HT1080 (cell line): ENCODE results near the gene STRA8. TPM values are rescaled to one million over a fixed set of nuclear protein-coding genes. Genes with fewer than 3 reads are reported as not detected.

ENCODE experiments used
- DNase-seq: peaks from one replicate; pipeline ENCODE4 v3.0.0-alpha.2; 2015; ENCODE audit warnings: low read depth
- total RNA-seq: library from RNA; depleted of rRNA; stranded (reverse); fragments of >200 nt; shearing (Covaris generic); gene quantifications from 2 replicates; pipeline ENCODE4 v1.2.3, GENCODE V29; 2014

The STRA8 gene
- total RNA-seq, 1 experiment from 2014 or later = not detected

DNA sequence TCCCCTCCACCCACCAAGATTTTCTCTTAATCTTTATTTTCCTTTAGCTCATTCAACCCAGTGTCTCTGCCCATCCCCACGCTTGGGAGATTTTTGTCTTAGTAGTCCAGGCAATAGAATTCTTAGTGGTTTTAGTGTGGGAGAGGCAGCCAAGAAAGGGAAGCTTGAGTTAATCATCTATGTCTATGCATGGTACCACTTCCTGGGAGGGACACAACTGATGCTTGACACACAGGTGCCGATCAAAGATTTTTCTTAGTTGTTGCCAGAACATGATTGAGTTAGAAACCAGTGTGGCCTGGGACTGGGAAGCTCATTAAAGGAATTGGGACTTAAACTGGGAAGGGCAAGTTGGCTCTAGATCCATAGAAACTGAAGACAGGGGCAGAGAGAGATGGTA is 3.1 kb downstream of the STRA8 start:
- no peak for DNase-seq

DNA sequence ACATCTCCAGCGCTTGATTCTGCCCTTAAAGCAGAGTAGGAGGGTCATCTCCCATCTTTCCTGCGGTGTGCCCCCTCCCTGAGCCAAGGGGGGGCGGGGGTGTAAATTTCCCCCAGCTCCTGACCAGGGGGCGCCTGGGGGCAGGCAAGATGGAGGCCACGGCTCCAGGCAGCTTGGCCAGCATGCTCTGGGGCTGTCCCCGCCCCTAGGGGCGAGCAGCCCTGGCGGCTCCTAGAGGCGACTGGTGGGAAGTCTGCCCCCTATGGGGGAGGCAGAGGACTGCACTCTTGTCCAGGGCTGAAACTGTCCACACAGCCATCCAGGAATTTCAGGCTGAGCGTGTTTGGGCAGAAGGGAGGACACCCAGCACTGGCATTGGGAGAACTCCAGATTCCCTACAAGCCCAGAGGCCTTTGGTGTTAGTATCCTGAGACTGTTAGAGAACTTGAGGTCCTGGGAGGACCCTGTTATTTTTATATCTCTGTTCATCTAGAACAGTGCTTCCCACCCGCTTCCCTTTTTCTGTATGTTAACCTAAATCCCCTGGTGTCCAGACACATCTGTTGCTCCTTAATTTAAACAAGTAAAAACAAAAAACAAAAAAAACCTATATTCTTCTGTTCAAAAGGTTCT is 4.6 kb downstream of the STRA8 start:
- DNase-seq = peak; percentile 24

DNA sequence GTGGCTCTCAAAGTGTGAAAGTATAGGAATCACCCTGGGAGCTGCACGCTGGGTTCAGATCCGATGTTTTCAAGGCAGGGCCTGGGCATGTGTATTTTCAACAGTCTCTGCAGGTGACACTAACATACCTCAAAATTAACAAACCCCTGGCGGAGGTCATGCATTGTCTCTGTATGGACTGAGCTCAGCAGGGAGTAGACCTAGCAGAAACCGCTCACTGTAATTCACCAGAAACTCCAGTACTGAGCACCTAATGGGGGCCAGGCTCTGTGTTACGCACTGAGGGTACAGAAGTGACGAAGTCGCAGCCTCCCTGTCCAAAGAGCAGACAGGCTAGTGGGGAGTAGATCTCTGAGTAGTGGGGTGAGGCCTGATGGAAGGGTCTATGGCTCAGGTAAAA is 5.6 kb downstream of the STRA8 start:
- no peak for DNase-seq

DNA sequence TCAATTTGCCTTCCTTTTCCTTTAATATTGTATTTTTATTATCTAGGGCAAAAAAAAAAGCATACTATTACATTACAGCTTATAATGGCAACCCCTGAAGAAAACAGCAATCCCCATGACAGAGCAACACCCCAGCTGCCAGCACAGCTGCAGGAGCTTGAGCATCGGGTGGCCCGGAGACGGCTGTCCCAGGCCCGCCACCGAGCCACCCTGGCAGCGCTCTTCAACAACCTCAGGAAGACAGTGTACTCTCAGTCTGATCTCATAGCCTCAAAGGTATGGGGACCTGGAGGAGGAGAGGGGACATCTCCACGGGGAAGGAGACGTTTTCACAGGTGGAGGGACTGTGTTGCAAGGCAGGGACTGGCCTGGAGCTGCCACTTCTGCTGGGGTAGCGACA is 6.8 kb downstream of the STRA8 start:
- no peak for DNase-seq

DNA sequence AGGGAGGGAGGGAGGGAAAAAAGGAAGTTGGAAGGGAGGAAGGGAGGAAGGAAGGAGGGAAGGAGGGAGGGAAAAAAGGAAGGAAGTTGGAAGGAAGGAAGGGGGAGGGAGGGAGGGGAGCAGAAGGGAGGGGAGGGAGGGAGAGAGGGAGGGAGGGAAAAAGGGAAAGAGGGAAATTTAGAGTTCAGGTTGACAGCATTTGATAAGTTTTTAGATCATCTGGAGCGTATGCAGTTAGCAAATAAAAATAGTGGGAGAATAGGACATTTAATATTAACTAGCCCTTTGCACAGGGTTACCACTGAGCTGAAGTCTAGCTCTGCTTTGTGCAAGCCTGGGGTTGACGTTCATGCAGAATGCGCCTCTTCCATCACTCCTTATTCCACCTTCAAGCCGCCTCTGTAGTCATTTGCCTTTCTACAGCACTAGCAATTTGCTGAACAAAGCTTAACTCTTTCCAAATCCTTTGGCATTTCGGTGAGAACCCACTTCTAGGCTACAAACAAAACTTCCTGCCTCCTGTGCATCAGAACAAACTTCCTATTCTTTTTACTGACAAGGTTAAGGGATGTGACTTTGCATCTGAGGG is 8.6 kb downstream of the STRA8 start:
- no peak for DNase-seq

DNA sequence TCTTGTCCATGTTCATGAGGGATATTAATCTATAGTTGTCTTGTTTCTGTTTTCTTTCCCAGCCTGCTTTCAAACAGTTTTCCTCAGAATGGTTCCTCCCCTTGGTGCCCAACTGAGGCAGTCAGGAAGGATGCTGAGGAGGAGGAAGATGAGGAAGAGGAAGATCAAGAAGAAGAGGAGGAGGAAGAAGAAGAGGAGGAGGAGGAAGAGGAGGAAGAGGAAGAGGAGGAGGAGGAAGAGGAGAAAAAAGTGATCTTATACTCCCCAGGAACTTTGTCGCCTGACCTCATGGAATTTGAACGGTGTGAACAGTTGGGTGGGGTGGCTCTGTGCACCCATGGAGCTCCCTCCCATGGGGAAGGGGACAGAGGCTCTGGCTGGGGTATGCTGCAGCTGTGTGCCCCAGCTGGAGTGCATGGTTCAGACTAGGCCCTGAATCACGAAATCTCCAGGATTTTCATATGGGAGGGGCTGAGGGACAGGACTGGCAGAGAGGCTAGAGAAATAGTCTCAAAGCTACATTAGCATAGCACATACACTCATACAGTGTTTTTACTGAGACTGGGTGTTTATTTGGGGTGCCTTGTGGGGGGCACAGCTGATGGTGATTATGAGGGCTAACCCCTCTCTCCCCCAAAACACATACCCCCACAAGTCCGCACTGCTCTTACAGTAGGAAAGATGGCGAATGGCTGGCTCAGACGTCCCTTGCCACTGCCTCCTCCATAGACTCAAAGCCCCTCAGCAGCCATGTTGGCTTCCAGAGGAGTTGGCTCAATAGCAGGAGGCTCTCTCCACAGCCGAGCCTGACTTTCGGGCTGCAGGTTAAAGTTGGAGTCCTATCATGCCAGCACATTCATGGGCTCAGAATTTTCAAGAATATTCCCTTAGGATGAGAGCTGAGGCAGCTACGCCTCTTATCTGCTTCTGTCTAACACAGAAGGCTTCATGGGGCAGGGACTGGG is 11.9 kb downstream of the STRA8 start:
- no peak for DNase-seq

DNA sequence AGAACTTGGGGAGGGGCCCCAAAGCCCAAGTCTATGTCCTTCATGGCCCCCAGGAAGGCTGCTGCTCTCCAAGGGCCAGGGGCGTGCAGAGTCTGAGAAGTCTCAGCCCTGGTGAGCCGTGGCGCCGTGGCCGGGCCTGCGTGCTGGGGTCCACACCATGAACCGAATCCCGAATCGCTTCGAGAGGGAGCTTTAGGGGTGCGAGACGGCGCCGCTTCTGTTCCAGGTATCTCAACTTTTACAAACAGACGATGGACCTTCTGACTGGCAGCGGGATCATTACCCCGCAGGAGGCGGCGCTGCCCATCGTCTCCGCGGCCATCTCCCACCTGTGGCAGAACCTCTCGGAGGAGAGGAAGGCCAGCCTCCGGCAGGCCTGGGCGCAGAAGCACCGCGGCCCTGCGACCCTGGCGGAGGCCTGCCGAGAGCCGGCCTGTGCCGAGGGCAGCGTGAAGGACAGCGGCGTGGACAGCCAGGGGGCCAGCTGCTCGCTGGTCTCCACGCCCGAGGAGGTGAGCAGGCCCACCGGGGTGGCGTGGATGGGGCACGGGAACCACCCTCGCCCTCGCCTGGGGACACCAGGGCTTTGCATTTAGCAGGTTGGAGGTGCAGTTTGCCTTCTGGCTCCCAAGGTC is 12.7 kb downstream of the STRA8 start:
- no peak for DNase-seq

DNA sequence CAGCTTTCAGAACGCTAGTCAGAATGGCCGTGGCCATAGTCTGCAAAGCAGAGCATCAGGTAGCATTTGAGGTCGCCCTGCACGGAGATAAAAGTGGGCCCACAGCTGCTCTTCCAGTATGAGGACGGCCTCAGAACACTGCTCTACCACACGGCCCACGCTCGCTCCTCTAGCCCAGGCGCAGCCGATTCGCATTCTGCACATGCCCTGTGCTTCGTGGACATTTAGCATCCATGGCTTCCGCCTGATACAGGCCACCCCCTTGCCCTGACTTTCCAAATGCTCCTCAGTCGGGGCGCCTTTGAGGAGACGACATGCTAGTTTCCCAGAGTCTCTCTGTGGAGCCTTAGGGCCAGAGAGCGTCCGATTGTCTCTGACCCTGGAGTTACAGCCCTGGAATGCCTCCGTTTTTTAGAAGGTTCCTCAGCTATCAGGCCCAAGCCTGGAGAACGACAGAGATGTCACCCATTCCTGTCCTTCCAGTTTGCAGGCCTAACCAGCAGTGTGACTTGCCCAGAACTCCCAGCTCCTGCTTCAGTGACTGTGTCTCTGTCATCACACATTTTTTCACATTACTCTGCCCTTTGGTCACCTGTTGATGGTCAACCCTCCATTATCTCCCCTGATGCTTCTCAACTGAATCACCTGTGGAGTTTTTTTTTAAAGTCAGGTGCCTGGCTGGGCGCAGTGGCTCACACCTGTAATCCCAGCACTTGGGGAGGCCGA is 14.3 kb downstream of the STRA8 start:
- no peak for DNase-seq

DNA sequence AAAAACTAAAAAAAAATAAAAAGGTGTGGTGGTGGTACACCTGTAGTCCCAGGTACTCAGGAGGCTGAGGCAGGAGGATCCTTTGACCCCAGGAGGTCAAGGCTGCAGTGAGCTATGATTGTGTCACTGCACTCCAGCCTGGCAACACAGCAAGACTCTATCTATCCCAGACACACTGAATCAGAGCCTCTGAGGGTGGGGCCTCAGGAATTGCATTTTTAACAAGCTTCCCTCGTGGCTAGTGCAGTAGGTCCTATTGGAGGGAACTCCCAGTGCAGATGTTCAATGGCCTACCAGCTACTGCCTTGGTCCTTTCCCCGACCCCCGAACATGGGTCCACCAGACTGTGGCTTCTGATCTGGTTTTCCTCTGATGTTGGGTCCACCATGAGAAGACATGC is 14.9 kb downstream of the STRA8 start:
- no peak for DNase-seq

DNA sequence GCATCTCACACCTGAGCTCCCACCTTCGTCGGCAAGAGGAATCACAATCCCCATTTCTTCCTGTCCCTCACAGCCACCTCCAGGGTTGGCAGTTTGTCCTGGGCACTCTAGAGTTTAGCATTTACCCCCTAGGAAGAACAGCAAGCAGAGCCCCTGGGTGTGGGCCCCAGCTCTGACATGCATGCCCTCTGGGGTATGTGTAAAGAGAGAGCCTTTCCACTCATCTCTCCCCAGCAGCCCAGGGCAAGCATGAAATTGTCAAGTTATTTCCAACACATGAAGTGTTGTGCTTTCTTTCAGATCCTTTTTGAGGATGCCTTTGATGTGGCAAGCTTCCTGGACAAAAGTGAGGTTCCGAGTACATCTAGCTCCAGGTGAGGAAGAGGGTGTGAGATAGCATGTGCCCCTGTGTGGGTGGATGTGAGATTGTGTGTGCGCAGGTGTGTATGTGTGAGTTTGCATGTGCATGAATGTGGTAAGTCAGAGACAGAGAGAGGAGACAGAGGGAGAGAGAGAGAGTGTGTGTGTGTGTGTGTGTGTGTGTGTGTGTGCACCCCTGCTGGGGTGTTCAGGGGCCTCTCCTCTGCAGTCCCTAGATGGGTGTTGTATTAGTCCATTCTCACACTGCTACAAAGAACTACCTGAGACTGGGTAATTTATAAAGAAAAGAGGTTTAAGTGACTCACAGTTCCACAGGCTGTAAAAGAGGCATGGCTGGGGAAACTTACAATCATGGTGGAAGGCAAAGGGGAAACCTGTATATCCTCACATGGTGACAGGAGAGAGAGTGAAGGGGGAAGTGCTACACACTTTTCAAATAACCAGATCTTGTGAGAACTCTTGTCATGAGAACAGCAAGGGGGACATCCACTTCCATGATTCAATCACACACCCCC is 18.1 kb downstream of the STRA8 start:
- DNase-seq = no peak

DNA sequence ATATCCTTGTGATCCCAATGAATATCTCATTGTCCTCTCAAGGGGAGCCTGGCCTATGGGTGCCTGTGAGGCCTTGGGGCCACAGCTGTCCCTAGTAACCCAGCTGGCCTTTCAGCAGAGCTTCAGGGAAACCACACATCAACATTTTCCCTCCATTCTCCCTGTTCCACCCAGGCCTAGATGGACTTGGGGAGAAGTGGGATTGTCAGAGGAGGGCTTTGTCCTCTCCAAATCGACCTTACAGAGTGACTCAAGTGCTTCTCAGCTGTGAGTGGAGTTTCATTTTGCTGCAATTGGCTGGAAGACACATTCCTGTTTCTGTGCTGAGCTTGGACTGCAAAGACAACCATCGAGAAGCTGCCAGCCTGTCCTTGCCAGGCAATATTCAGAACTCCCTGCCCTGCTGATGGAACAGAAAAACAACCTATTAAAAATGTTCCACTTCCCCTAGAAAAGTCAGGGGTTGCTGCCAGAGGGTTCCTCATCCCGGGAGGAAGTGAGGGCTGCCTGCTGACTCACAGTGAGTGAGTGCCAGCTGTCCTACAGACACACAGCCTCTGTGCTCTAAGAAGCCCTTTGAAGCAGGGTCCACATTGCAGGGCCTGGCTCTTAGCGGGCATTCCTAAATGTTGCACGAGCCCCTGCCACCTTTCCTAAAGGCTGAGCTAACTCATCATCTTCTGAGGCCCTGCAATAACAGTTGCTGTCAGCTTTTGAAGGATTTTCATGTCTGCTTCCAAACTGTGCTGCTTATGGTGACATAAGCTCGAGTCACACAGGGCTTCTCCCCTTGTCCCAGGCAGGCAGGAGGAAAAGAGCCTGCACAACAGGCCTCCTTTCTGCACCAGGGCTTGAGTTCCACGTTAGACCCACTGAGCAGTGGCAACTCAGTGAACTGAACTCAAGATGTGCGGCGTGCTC is 20.5 kb downstream of the STRA8 start:
- DNase-seq = peak; percentile 92

DNA sequence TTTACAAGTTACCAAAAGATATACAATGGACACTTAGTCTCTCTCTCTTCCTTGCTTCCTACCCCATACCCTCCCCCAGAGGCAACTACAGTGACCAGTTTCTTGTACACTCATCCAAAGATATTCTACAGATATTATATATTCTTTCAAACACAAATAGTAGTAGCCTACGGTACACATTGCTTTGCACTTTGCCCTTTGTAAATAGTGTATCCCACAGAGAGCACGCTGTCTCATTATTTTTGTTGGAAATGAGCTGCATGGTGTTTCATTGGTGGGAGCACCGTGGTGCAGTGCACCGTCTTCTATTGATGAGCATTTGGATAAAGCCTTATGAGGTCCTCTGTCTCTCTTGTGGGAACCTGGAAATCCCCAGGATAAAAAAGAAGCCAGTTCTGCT is 24.2 kb downstream of the STRA8 start:
- no peak for DNase-seq

DNA sequence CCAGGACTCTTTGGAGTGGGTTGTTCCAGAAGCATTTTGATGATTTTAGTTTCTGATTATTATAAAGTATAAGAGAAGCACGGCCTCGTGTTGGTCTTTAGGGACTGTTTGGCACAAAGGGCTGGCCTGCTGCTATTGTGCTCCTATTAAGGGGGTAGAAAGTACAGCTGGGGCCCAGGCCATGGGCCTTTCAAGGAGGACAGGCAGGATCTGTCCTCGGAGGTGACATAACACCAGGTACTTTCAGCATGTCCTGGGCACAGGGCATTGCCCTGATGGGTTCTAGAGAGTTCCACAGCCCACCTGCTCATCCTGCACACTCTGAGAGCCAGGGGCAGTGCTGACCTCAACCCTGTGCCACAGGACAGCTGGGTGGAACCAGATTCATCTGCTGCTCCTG is 24.9 kb downstream of the STRA8 start:
- no peak for DNase-seq

DNA sequence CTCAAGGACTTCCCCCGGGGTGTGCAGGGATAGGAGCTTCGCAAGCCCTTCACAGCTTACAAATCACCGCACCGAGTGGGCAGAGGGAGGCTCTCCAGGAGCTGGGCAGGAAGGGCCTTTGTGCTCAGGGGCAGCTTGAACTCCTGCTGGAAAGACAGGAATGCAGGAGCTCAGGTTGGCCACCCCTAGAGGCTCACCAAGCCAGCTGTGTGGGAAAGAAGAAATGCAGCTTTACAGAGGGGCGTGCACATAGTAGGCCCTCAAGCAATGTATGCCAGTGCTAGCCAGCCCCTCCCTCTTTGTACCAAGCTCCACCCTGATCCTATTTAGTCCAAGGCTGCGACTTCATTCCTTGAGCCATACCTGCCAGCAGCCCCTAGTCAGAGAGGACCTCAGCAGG is 26.1 kb downstream of the STRA8 start:
- no peak for DNase-seq

DNA sequence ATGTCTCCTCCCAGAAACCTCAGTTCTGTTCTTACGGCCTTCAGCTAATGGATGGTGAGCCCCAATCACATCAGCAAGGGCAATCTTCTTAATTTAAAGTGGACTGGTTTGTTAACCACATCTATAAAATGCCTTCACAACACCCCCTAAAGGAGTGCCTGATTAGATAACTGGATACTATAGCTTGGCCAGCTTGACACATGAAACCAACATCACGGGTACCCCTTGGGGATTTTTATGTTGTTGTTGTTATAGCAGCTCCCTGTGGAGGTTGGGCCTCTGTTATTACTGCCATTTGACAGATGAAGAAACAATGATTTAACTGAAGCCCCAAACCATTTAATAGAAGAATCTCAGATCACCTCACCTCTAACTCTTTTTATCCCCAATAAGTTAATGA is 26.8 kb downstream of the STRA8 start:
- no peak for DNase-seq

DNA sequence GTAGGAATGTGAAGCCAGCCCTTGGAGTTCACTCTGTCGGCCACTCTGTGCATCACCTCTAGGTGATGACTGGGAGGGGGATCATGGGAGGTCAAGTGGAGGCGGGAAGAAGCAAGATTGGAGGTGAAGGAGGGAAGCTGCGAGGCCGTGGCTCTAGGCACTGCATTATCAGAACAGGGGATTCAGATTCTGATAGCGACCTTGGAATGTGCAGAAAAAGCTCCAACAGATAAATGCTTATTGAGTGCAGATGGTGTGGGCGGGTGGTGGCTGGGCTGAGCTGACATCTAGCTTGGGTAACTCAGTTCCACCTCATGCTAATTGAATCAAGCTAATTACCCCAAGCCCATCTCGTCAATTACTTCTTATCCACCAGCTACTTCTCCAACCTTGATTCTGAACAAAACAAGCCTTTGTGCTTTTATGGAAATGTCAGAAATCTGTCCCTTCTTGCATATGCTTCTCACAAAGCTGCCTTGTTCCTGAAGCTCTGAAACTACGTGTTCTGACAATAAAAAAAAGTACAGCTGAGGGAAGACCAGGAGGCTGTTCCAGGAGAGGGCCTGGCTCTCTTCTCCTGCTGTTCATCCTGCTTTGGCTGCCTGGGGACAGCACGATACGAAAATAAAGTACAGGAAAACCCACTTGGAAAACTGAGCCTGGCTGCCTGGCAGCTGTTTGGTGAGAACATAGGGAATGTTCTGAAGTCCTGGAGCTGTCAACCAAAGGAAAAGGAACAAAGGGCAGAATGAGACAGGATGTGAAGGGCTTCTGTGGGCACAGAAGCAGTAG is 27.5 kb downstream of the STRA8 start:
- DNase-seq = peak; percentile 7

DNA sequence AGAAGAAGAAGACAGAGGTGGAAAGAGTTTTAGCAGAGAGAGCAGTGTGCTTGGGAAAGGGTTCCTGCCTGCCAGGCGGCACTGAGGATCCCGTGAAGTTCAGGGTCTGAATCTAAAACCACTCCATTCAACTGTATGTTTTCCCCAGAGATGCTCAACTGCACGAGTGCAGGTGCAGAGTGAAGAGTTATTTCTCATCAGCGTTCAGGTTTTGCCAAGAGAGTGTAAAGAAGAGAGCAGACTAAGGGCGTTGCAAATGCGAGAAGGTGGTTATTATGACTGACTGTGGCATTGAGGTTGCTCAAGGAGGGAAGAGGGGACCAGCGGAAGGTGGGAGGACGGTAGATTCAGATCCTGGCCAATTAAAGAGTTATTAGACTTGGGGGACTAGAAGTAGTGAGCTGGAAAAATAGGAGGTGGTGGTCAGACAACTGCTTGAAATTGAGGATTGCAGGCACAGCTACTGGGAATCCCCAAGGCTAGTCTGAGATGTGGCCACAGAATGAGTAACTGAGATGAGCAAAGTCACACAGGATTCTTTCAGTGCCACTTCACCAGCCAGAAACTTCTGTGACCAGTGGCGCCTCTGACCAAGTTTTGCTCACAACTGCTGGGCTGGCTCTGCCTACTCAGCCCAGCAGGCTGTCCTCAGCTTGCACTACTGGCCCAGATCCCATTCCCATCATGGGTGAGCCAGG is 29.1 kb downstream of the STRA8 start:
- no peak for DNase-seq
